NCI-H2029 treated with DMSO at 0.1 percent for 48 hours (cell line): ENCODE measurements around the gene KLHL33.
"Not testable (repeated sequence)": the region's sequence is repeated elsewhere in the genome, so short reads cannot be mapped to it uniquely, and the experiment has no call there.

Experiments
- DNase-seq: peaks from one replicate; lab custom pipeline; 2025; lab: John Stamatoyannopoulos, UW

Gene KLHL33

GRCh38 chr14:20454516-20455354 lies 18.8 kb upstream of the KLHL33 start, which contains the start of the genes APEX1 and OSGEP:
Gene APEX1 (plus strand): TSS chr14:20455226. CDS start chr14:20455646, 420 bp downstream.
Gene OSGEP (minus strand): TSS chr14:20454812. CDS start chr14:20454683, 129 bp downstream.
- DNase-seq: peak; percentile 97

GRCh38 chr14:20452831-20453230 lies 16.9 kb upstream of the KLHL33 start:
- not testable (repeated sequence) for DNase-seq

- DNase-seq: no peak
Observed at GRCh38 chr14:20446889-20447288, 10.9 kb upstream of the KLHL33 start.

- not testable (repeated sequence) for DNase-seq
Observed at GRCh38 chr14:20443650-20444049, 7.7 kb upstream of the KLHL33 start.

- DNase-seq: no peak
Observed at GRCh38 chr14:20441461-20441860, 5.5 kb upstream of the KLHL33 start.

- DNase-seq: no peak
Observed at GRCh38 chr14:20440882-20441281, 4.9 kb upstream of the KLHL33 start.

- DNase-seq: no peak
Observed at GRCh38 chr14:20440465-20440864, 4.5 kb upstream of the KLHL33 start.

GRCh38 chr14:20438664-20439063 lies 2.7 kb upstream of the KLHL33 start:
- DNase-seq: no peak

GRCh38 chr14:20436363-20436755 lies 393 bp upstream of the KLHL33 start:
- no peak for DNase-seq

GRCh38 chr14:20434701-20435581 lies 1.0 kb downstream of the KLHL33 start:
- no peak for DNase-seq

- peak; percentile 83 for DNase-seq
Observed at GRCh38 chr14:20429801-20430669, 5.9 kb downstream of the KLHL33 start.

GRCh38 chr14:20428802-20429201 lies 7.2 kb downstream of the KLHL33 start:
- DNase-seq: no peak

GRCh38 chr14:20428010-20428365 lies 8.0 kb downstream of the KLHL33 start:
- no peak for DNase-seq

- peak; percentile 31 for DNase-seq
Observed at GRCh38 chr14:20427231-20428009, 8.5 kb downstream of the KLHL33 start.

GRCh38 chr14:20424851-20425250 lies 11.1 kb downstream of the KLHL33 start:
- DNase-seq: no peak

- no peak for DNase-seq
Observed at GRCh38 chr14:20422886-20423285, 13.1 kb downstream of the KLHL33 start.

GRCh38 chr14:20421267-20421666 lies 14.7 kb downstream of the KLHL33 start:
- no peak for DNase-seq

- no peak for DNase-seq
Observed at GRCh38 chr14:20419419-20419818, 16.5 kb downstream of the KLHL33 start.

- DNase-seq: no peak
Observed at GRCh38 chr14:20418501-20418909, 17.5 kb downstream of the KLHL33 start.

GRCh38 chr14:20417250-20418186 lies 18.4 kb downstream of the KLHL33 start:
- no peak for DNase-seq
